ENCODE measurements around the gene OLFML1.

Gene OLFML1

GRCh38 chr11:7485186-7486097 lies at the start of gene OLFML1:
Gene OLFML1 (plus strand): TSS chr11:7485506. CDS start chr11:7485876, 370 bp downstream.
- DNase-seq: no peak

- DNase-seq: no peak
Observed at GRCh38 chr11:7436146-7436545, 49.2 kb upstream of the OLFML1 start.

- no peak for DNase-seq
Observed at GRCh38 chr11:7436657-7437056, 48.6 kb upstream of the OLFML1 start.

- DNase-seq: no peak
Observed at GRCh38 chr11:7437696-7438095, 47.6 kb upstream of the OLFML1 start.

GRCh38 chr11:7439746-7440320 lies 45.5 kb upstream of the OLFML1 start:
- no peak for DNase-seq

- DNase-seq: peak; percentile 55
Observed at GRCh38 chr11:7442588-7443215, 42.6 kb upstream of the OLFML1 start.

- no peak for DNase-seq
Observed at GRCh38 chr11:7444091-7444981, 41.0 kb upstream of the OLFML1 start.

GRCh38 chr11:7445564-7445963 lies 39.7 kb upstream of the OLFML1 start:
- no peak for DNase-seq

GRCh38 chr11:7448201-7448600 lies 37.1 kb upstream of the OLFML1 start:
- no peak for DNase-seq

- no peak for DNase-seq
Observed at GRCh38 chr11:7449211-7449840, 36.0 kb upstream of the OLFML1 start.

- no peak for DNase-seq
Observed at GRCh38 chr11:7449841-7450214, 35.5 kb upstream of the OLFML1 start.

GRCh38 chr11:7450836-7451235 lies 34.5 kb upstream of the OLFML1 start:
- no peak for DNase-seq

GRCh38 chr11:7451520-7451919 lies 33.8 kb upstream of the OLFML1 start:
- no peak for DNase-seq

GRCh38 chr11:7451952-7452494 lies 33.3 kb upstream of the OLFML1 start:
- no peak for DNase-seq

GRCh38 chr11:7454854-7455253 lies 30.5 kb upstream of the OLFML1 start:
- no peak for DNase-seq

GRCh38 chr11:7457211-7457610 lies 28.1 kb upstream of the OLFML1 start:
- no peak for DNase-seq

GRCh38 chr11:7462706-7463105 lies 22.6 kb upstream of the OLFML1 start:
- no peak for DNase-seq

GRCh38 chr11:7467652-7468051 lies 17.7 kb upstream of the OLFML1 start:
- no peak for DNase-seq

GRCh38 chr11:7469351-7469865 lies 15.9 kb upstream of the OLFML1 start:
- DNase-seq: no peak

- no peak for DNase-seq
Observed at GRCh38 chr11:7471071-7471470, 14.2 kb upstream of the OLFML1 start.

GRCh38 chr11:7473717-7474116 lies 11.6 kb upstream of the OLFML1 start:
- no peak for DNase-seq

- DNase-seq: no peak
Observed at GRCh38 chr11:7480113-7480512, 5.2 kb upstream of the OLFML1 start.

Data from activated effector memory CD4-positive, alpha-beta T cell treated with Interleukin-2 at 50 U/mL for 16 hours (primary cell).